GM18951 (cell line): ENCODE measurements around the gene CEP68.

ENCODE experiments used
- POLR2A ChIP-seq: IDR thresholded peaks from 4 replicates; pipeline ENCODE4 v1.6.1; 2011; ENCODE audit warnings: mild to moderate bottlenecking; ENCODE audit not compliant: insufficient read length, insufficient read depth; ENCODE audit errors: extremely low read depth
- in situ Hi-C: fragments of 300-500 bp; cut with MboI; formaldehyde crosslinking; loops from one replicate; pipeline ENCODE4 v1.12.0; 2022; ENCODE audit warnings: low sequenced_read_pairs, mixed read lengths, inconsistent platforms; ENCODE audit not compliant: unreplicated experiment

The CEP68 gene

GRCh38 chr2:65092791-65093190 is 36.6 kb downstream of the CEP68 start:
- no peak for TF ChIP-seq POLR2A
- in situ Hi-C loops: no loop called here

- no peak for TF ChIP-seq POLR2A
- in situ Hi-C loops: no loop called here
These were observed 37.0 kb downstream of the CEP68 start for GRCh38 chr2:65093211-65093610.

DNA sequence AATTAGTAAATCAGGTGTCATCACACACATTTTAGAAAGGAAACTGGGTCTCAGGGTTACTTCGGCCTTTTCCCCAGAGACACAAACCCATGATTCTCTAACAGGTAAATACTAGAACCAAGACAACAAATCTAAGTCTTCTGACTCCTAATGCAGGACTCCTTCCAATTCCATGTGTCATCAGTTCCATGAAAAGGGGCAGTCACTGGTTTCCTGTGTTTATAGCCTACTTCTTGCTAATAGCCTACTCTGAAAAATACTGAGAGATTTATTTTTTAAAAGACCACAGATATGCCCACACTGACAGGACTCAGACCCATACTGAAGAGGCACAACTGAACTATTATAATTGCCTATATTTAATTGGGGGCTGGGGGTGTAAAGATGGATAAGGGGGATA is 40.7 kb downstream of the CEP68 start:
- no peak for TF ChIP-seq POLR2A
- in situ Hi-C loops: no loop called here

GRCh38 chr2:65097844-65098243 is 41.6 kb downstream of the CEP68 start:
- in situ Hi-C loops: no loop called here
- TF ChIP-seq POLR2A: no peak

DNA sequence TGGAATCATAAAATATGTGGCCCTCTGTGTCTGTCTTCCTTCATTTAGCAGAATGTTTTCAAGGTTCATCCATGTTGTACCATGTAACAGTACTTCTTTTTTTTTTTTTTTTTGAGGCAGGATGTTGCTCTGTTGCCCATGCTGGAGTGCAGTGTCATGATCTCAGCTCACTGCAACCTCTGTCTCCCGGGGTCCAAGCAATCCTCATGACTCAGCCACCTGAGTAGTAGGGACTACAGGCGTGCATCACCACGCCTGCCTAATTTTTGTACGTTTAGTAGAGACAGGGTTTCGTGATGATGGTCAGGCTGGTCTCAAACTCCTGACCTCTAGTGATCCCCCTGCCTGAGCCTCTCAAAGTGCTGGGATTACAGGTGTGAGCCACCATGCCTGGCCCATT is 42.5 kb downstream of the CEP68 start:
- no peak for TF ChIP-seq POLR2A
- in situ Hi-C loops: no loop called here

- in situ Hi-C loops: no loop called here
- no peak for TF ChIP-seq POLR2A
These were observed 44.9 kb downstream of the CEP68 start for GRCh38 chr2:65101071-65101470.

- in situ Hi-C loops: no loop called here
- TF ChIP-seq POLR2A: no peak
These were observed 46.9 kb downstream of the CEP68 start for GRCh38 chr2:65103013-65103715.

DNA sequence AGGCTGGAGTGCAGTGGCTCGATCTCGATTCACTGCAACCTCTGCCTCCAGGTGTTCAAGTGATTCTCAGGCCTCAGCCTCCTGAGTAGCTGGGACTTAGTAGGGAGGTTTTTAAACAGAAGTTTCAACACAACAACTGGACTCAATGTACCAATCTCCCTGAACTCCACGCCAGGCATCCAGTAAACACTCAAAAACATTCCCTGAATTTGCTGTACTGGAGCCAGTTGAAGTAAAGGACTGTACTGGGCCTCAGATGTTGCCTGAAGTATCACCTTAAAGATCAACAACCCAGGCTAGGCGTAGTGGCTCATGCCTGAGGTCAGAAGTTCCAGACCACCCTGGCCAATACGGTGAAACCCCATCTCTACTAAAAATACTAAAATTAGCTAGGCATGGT is 51.3 kb downstream of the CEP68 start:
- in situ Hi-C loops: no loop called here
- no peak for TF ChIP-seq POLR2A

DNA sequence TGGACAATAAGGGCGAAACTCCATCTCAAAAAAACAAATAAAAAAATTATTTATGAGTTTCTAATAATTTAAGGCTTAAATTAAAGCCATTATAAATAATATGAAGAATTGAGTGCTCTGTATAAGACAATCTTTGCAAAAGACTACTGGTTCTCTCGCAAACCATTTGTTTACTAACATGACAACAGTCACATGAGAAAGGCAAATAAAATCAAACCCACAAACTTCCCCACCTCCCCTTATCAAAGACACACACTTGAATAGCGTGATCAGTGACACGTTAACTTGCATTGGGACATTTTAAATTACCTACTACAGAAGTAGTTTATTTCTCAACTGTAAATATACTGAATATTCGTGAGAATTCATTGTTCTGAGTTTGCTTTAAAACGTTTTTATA is 52.6 kb downstream of the CEP68 start:
- in situ Hi-C loops: no loop called here
- no peak for TF ChIP-seq POLR2A

DNA sequence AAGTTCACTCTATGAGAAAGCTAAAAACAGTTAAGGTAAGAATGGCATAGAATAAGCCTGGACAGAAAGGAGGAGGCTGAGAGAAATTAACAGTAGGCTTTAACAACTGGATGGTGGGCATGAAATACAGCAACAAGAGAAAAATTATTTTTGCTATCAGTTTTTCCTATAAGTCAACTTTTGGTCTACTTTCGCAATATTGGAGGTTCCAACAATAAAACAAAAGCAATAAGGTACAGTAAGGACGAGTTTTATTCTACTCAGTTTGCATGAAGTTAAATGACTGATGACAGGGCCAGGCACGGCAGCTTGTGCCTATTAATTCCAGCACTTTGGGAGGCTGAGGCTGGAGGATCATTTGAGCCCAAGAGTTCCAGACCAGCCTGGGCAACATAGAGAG is 56.4 kb downstream of the CEP68 start:
- in situ Hi-C loops: no loop called here
- TF ChIP-seq POLR2A: no peak

- no peak for TF ChIP-seq POLR2A
- in situ Hi-C loops: no loop called here
These were observed 57.0 kb downstream of the CEP68 start for GRCh38 chr2:65113229-65113628.

DNA sequence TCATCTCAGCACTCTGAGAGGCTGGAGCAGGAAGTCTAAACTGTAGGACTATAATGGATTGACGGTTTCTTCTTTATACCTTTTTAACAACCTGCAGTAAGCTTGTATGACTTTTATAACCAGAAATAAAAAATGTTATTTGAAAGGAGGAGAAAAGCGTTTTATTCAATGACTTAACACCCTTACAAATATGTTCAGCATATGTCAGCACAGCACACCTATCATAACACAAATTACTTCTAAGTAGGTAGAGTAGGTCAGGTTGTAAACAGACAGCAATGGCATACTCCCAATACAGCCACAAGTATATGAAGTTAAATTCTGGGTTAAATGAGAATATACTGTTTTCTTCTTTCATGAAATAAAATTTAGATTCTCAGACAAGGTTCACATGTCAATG is 57.6 kb downstream of the CEP68 start:
- in situ Hi-C loops: no loop called here
- TF ChIP-seq POLR2A: no peak

DNA sequence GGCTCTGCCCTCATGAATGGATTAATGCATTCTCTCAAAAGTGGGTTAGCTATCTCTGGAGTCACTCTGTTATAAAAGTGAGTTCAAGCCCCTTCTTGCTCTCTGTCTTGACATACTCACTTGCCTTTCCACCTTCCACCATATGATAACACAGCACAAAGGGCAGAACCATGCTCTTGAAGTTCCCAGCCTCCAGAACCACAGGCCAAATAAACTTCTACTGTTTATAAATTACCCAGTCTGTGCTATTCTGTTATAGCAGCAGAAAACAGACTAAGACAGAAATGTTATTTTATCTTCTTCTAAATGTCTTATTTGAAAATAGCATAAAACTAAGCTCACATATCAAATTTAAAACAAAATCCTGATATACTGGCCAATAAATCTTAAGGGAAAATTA is 58.7 kb downstream of the CEP68 start:
- no peak for TF ChIP-seq POLR2A

GRCh38 chr2:65116645-65117044 is 60.4 kb downstream of the CEP68 start:
- in situ Hi-C loops: no loop called here
- TF ChIP-seq POLR2A: no peak

More for the DNA sequence above, 58.7 kb downstream of the CEP68 start:
- in situ Hi-C loops: no loop called here
